Muscle of leg (tissue), 11 donors: ENCODE data around the gene UCP3. TPM values are rescaled to one million over a fixed set of nuclear protein-coding genes. Genes with fewer than 3 reads are reported as not detected.

Source experiments
- DNase-seq: peaks from one replicate; pipeline ENCODE4 v3.0.0; 2013
- H3K27ac ChIP-seq: one replicate; pipeline ENCODE4 v1.5.1; 2013; ENCODE audit warnings: mild to moderate bottlenecking, low read length, control low read depth
- H3K27me3 ChIP-seq: one replicate; pipeline ENCODE4 v1.6.1; 2013; ENCODE audit warnings: low read length; ENCODE audit not compliant: control insufficient read depth, insufficient read depth
- H3K36me3 ChIP-seq: one replicate; pipeline ENCODE4 v1.6.1; 2013; ENCODE audit warnings: low read length; ENCODE audit not compliant: control insufficient read depth, insufficient read depth
- H3K4me1 ChIP-seq: one replicate; pipeline ENCODE4 v1.6.1; 2013; ENCODE audit warnings: low read length; ENCODE audit not compliant: control insufficient read depth, insufficient read depth
- H3K4me3 ChIP-seq: one replicate; pipeline ENCODE4 v1.5.1; 2013; ENCODE audit warnings: low read length, control low read depth
- H3K9me3 ChIP-seq: replicated peaks from 2 replicates; pipeline ENCODE4 v1.6.1; 2013; ENCODE audit warnings: low read depth, low read length; ENCODE audit not compliant: control insufficient read depth
- WGBS: methylation state at CpG from one replicate; pipeline ENCODE4 v1.1.5; 2013; ENCODE audit warnings: missing lambda C conversion rate; ENCODE audit not compliant: insufficient coverage; 5-methylcytosine and 5-hydroxymethylcytosine counted together
- polyA plus RNA-seq, 8 donors: library from polyadenylated mRNA; unstranded; fragments of 120-200 nt; gene quantifications; one replicate each; pipeline versions ENCODE4 v1.2.1 to v1.2.3, GENCODE V29; 2013; ENCODE audit warnings: inconsistent platforms in 1 of 8, low replicate concordance in 1 of 8; ENCODE audit not compliant: insufficient read length in 8 of 8, insufficient read depth in 1 of 8
- total RNA-seq: library from RNA; stranded (reverse); fragments of 120-200 nt; gene quantifications from one replicate; pipeline ENCODE4 v1.2.4, GENCODE V29; 2013

UCP3 gene
- total and polyA plus RNA-seq, 9 donors: 1.2 to 7.7 (median 3.3) TPM

DNA sequence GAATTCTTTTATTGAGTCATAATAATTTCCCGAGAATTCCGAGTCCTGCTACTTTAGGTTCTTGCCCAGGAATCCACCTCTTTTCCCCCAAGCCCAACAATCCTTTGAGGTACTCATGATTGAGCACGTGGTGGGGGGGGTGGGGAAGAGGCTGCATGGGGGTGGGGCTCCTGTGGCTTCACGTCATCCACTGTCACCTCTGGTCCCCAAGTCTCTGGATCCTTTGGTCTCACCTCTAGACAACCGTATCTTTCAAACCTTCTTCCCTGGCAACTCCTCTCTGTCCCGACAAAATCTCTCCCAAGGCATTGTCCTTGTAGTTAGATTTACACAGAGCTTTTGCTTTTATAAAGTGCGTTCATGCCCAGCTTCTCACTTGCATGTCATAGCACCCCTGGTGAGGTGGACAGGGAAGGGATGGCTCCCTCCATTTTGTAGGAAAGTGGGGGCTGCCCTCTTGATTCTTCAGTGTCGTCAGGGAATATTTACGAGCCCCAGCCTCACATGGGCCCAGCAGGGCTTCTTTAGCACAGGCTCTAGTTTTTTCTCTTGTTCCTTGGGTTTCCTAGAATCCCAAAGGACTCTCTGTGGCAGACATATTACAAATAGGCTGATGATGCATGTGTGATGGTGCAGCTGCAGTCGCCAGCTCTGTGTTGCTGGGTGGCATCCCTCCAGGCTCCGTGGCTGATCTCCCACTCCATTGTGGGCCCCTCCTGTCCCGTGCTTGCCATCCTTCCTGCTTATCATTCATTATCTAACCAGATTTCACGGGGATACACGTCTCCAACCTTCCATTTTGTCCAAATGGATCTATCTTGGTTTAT, 8.4 kb downstream of the UCP3 start:
- Histone ChIP-seq H3K9me3 (no peaks in the 10 kb centered on the region), H3K36me3 (peaks cover 44% of the 10 kb centered on the region), H3K27ac (no peak overlapping the region), H3K4me1 (peaks cover 7% of the 10 kb centered on the region), H3K4me3 (no peak overlapping the region), H3K27me3 (no peaks in the 10 kb centered on the region)
- WGBS: 71% methylated on average over 5 of the region's 14 CpGs
- no peak for DNase-seq

GRCh38 chr11:73999581-74000306, 9.1 kb downstream of the UCP3 start:
- H3K27me3 ChIP-seq: no peaks in the 10 kb centered on the region
- H3K36me3 ChIP-seq: peaks cover 39% of the 10 kb centered on the region
- H3K9me3 ChIP-seq: no peaks in the 10 kb centered on the region
- peaks cover 5% of the 10 kb centered on the region for H3K4me1 ChIP-seq
- 86% methylated on average over 2 of the region's 8 CpGs for WGBS
- DNase-seq: no peak
- H3K4me3 ChIP-seq: no peak overlapping the region
- no peak overlapping the region for H3K27ac ChIP-seq

DNA sequence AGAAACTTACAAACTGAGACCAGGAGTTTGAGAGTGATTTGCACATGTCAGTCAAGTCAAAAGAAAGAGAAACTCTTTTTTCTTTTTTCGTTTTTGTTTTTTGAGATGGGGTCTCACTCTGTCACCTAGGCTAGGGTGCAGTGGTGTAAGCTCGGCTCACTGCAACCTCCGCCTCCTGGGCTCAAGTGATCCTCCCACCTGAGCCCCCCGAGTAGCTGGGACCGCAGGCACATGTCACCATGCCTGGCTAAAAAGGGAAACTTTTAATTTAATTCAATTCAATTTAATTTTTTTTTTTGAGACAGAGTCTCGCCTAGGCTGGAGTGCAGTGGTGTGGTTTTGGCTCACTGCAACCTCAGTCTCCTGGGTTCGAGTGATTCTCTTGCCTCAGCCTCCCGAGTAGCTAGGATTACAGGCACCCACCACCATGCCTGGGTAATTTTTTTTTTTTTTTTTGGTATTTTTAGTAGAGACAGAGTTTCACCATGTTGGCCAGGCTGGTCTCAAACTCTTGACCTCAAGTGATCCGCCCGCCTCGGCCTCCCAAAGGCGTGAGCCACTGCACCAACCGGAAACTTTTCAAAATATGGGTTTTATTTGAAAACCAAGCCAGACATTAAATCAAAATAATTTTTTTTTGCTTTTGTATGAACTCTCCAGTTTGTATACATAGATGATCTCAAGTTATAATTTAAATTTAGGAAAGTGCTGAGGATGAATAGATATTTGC, 9.9 kb downstream of the UCP3 start:
- DNase-seq: no peak
- Histone ChIP-seq H3K27me3 (no peaks in the 10 kb centered on the region), H3K9me3 (no peaks in the 10 kb centered on the region), H3K36me3 (peaks cover 35% of the 10 kb centered on the region), H3K4me1 (peaks cover 2% of the 10 kb centered on the region), H3K27ac (no peak overlapping the region), H3K4me3 (no peak overlapping the region)
- 83% methylated on average over 2 of the region's 13 CpGs for WGBS

DNA sequence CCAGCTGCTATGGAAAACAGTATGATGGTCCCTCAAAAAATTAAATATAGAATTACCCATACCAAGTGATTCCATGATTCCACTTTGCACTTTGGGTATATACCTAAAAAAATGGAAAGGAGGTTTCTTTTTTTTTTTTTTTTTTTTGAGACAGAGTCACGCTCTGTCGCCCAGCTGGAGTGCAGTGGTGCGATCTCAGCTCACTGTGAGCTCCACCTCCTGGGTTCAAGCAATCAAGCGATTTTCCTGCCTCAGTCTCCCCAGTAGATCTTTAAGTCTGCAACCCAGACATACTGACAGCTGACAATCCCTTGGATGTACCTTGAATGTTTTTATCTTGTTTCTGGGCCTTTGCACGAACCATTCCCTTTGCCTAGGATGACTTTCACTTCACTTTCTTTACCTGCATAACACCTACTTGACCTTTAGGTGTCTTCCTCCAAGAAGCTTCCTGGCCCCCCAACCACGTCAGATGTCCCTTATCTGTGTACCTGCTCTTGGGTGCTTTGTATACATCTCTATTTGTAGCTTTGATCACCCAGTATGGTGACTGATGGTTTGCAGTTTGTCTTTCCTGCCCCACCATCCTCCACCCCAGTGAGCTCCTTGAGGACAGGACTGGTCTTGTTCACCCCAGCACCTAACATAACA, 11.6 kb downstream of the UCP3 start:
- H3K36me3 ChIP-seq: peaks cover 18% of the 10 kb centered on the region
- no peaks in the 10 kb centered on the region for H3K27me3 ChIP-seq
- no peaks in the 10 kb centered on the region for H3K9me3 ChIP-seq
- H3K4me3 ChIP-seq: no peak overlapping the region
- no peak for DNase-seq
- peaks cover 2% of the 10 kb centered on the region for H3K4me1 ChIP-seq
- no peak overlapping the region for H3K27ac ChIP-seq
- WGBS: 70% methylated on average over 5 of the region's 6 CpGs

GRCh38 chr11:73996161-73996747, 12.6 kb downstream of the UCP3 start:
- H3K36me3 ChIP-seq: peaks cover 9% of the 10 kb centered on the region
- H3K27ac ChIP-seq: no peak overlapping the region
- no peak overlapping the region for H3K4me3 ChIP-seq
- no peaks in the 10 kb centered on the region for H3K27me3 ChIP-seq
- H3K4me1 ChIP-seq: no peaks in the 10 kb centered on the region
- WGBS: 72% methylated on average over 3 of the region's 4 CpGs
- no peaks in the 10 kb centered on the region for H3K9me3 ChIP-seq
- no peak for DNase-seq

DNA sequence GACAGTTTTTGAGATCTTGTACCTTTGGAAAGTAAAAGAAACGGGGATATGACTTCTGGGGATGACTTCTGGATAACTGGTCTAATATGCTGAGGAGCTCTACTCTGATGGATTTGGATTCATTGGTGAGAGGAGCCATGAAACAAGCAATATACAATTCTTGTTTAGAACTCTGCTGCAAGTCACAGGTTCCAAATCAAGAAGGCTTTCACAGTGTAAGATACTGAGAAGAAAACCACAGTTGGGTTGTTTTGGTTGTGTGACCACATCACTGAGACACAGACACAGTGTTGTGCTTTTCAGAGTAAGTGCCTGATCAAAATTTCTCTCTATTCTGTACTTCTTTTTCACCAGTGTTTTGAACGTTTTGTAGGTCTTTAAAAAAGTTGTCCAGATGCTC, 13.2 kb downstream of the UCP3 start:
- Histone ChIP-seq H3K4me1 (no peaks in the 10 kb centered on the region), H3K27me3 (no peaks in the 10 kb centered on the region), H3K9me3 (no peaks in the 10 kb centered on the region), H3K36me3 (peaks cover 4% of the 10 kb centered on the region), H3K4me3 (no peak overlapping the region), H3K27ac (no peak overlapping the region)
- no peak for DNase-seq
- no CpG with 5 or more reads among the region's 2 CpGs for WGBS

DNA sequence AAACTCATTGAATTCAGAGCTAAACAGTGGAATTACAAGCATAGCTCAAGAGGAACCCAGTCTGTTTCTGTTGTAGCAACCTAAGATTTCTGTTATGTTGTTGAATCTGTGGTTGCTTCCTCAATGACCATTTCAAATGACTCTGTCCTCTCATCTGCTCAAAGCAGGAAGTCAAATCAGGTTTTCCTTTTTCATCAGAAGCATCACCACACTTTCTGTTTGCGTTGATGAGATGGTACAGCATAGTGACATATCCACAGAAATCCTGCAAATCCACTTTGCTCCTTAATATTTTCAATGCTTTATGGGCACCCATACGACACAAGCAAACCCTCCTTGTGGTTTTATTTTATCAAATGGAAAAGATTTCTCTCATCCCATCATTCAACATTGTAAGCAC, 13.6 kb downstream of the UCP3 start:
- no peaks in the 10 kb centered on the region for H3K4me1 ChIP-seq
- H3K27me3 ChIP-seq: no peaks in the 10 kb centered on the region
- H3K36me3 ChIP-seq: no peaks in the 10 kb centered on the region
- DNase-seq: peak; percentile 74
- no peak overlapping the region for H3K4me3 ChIP-seq
- no CpG with 5 or more reads among the region's 2 CpGs for WGBS
- peak overlapping the region; percentile 15 for H3K27ac ChIP-seq
- H3K9me3 ChIP-seq: no peaks in the 10 kb centered on the region

DNA sequence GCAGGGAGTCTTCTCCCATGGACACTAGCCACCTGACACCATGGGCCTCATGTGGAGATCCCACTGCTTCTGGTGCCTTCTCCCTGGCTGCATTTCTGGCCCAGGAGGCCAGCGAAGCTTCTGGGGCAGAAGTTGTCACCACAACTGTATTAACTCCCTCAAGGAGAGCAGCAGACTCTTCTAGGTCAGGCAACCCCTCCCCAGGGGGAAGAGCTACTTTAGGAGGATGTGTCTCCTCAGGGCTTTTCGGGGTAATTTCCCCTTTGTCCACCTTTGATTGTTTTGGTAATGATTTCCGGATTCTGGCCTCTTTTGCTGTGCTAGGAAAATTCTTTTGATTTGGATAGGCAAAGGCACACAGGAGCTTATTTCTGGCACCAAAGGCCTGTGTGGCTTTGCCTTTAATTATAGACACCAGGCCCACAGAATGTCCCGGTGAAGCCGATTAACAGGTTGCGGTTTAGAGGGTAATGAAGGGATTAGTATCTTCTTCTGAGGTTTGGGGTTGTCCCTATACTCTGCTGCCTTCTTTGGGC, 17.3 kb downstream of the UCP3 start:
- Histone ChIP-seq H3K36me3 (no peaks in the 10 kb centered on the region), H3K27me3 (no peaks in the 10 kb centered on the region), H3K4me3 (no peak overlapping the region), H3K27ac (no peak overlapping the region), H3K9me3 (no peaks in the 10 kb centered on the region), H3K4me1 (no peaks in the 10 kb centered on the region)
- WGBS: no CpG with 5 or more reads among the region's 6 CpGs
- DNase-seq: no peak

DNA sequence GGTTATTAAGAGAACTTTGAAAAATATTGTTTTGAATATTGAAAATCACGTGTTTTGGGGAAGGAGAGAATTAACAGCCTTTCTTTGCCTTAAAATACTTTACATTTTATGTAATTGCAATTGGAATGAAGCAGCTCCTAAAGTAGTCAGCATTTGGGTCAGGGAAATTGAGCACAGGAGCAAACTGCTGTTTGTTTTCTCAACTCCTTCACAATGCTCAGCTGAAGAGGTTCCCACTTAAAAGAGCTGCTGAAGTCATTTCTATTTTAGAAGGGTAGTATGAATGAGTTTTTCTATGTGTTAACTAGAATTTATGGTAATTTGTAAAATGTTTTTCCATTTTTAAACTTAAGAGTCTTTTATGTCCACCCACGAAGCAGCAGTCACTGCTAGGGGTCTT, 18.2 kb downstream of the UCP3 start:
- Histone ChIP-seq H3K4me1 (no peaks in the 10 kb centered on the region), H3K4me3 (no peak overlapping the region), H3K36me3 (no peaks in the 10 kb centered on the region), H3K27ac (no peak overlapping the region), H3K9me3 (no peaks in the 10 kb centered on the region), H3K27me3 (no peaks in the 10 kb centered on the region)
- no peak for DNase-seq
- no CpG with 5 or more reads among the region's 2 CpGs for WGBS
